Stimulated activated CD4-positive, alpha-beta T cell treated with anti-CD3 and anti-CD28 coated beads, TNF-alpha, amount 100 ng/mL, for 48 hours (primary cell): Measurements from ENCODE around the gene SYNJ1.
"Not testable (repeated sequence)": the region's sequence is repeated elsewhere in the genome, so short reads cannot be mapped to it uniquely, and the experiment has no call there.

Experiments used
- DNase-seq, 3 donors: peaks; one replicate each; pipeline ENCODE4 v3.0.0-alpha.2; 2020; ENCODE audit warnings: low read depth in 3 of 3

Gene SYNJ1

DNA sequence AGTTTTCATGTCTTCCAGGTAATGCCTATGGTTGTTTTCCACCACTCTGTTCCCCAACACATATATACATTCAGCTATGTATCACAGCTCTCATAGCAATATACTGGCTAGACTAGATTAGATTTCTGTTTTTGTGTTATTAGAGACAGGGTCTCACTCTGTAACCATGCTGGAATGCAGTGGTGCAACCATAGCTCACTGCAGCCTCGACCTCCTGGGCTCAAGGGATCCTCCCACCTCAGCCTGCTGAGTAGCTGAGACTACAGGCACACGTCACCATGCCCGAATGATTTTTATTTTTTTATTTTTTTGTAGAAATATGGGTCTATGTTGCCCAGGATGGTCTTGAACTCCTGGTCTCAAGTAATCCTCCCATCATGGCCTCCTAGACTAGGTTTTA is 37.7 kb downstream of the SYNJ1 start:
- no peak for DNase-seq

DNA sequence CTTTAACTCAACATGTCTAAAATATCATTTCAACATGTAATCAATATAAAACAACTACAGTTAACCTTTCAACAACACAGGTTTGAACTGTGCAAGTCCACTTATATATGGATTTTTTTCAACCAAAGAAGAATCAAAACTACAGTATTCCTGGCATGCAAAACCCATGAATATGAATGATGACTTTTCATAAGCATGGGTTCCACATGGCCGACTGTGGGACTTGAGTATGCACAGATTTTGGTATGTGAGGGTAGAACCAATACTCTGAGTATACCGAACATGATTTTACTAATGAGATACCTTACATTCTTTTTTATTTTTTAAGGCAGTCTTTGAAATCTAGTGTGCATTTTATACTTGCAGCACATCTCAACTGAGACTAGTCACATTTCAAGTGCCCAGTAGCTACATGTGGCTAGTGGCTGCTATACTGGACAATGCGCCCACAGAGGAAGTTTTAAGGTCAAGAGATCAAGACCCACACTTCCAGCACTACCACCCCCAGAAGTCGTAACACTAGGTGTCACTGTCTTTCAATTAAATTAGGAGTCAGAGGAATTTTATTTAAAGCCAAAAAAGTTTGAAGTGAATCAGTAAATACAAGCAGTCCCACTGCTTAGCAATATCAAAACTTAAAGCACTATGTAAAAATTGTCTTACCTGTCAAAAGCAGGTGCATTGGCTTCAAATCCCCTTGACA is 40.0 kb downstream of the SYNJ1 start:
- no peak for DNase-seq

DNA sequence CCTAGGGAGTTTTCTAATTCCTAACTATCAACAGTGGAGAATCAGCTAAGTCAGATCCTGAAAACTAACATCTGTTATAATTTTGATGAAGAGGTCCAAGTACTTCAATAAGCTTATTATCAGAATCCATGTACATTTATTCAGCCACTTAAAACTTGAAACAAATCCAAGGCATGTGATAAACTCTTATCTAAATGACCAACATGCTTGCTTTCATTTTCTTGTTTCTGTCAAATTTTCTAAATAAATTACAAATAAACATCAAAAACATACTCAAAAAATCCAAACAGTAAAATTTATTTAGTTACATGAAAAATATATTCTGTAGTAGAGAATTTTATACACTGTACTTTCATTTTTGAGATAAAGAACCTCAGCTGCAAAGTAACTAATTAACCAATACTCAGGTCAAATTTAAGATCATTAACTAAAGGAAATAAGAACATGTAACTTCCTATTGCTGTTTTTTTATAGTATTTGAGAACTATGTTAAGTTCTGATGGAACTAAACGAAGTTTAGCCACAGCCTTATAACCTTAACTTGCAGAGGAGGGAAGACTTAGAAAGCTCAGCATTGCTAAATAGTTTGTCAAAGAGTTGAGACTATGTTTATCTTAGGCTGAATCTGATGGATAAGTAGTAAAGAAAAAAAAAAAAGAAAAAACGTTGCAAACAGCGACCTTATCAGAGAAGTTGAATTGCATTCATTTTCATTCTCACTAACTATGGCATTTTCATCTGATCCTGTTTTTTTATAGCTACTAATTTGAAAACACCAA is 44.9 kb downstream of the SYNJ1 start:
- DNase-seq = no peak

DNA sequence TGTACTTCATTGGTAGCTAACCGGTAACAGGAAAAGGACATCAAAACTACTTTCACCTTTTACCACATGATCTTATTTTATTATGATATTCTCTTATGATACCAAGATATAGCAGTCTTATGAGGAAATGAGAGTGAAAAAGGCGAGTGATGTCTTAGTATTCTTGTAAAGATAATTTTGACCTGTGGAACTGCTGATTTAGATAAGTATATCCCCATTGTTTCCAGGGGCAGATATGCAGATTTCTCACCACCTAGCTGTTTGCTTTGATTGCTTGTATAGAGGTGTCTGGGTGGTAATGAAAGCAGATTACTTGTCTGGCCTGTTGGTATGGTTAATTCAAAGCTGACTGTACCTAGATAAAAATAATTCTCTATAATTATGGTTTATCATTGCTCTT is 53.1 kb downstream of the SYNJ1 start:
- DNase-seq = no peak

DNA sequence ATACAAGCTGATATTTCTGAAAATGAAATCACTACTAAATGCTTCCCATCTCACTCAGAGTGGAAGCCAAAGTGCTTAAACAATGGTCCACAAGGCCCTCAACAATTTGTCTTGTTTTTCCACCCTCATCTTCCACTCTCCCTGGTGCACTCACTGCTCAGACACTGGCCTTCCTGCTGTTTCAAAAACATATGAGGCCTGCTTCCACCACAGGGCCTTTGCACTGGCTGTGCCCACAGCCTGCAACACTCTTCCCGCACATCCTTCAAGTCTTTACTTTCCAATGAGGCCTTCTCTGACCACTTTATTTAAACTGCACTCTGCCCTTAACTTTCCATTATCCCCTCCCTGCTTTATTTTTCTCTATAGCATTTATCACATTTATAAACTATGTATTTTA is 53.8 kb downstream of the SYNJ1 start:
- no peak for DNase-seq

DNA sequence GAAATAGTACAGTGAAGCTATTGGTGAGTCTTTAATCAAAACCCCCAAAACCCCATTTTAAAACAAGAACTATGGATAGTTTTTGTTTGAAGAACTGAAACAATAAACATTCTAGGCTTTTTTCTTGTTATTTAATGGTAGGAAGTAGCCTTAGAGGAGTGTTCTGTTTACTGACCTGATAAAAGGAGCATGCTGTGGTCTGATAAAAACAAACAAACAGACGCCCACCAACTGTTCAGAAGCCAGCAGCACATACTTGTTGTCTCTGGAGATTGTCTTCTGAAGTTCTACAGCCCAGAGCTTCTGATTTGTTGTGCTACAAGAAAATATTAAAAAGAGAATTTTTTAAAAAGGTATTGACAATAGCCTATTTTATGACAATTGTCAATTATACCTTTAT is 61.6 kb downstream of the SYNJ1 start:
- DNase-seq = no peak

DNA sequence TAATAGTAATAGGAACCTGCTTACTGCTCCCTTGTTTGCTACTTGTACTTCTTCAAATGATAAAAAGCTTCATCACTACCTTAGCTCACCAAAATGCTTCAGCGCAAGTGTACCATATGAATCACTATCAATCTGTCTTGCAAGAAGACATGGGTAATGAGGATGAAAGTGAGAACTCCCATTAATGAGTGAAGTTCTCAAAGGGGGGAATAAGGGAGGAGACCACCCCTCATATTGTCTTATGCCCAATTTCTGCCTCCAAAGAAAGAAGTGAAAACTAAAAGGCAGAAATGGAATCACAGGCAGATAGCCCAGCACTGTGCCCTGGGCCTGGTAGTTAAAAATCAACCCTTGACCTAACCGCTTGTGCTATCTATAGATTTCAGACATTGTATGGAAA is 63.7 kb downstream of the SYNJ1 start:
- not testable (repeated sequence) for DNase-seq

DNA sequence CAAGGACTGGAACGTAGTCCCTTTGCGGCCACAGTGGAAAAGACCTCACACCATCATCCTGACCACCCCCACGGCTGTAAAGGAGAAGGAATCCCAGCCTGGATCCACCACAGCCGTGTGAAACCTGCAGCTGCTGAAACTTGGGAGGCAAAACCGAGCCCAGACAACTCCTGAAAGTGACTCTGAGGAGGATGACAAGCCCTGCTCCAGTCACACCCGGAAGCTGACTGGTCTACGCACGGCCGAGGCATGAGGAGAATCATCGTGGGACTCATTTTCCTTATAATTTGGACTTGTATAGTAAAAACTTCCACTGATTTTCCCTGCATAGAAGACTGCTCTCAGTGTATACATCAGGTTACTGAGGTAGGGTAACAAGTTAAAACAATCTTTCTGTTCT is 65.8 kb downstream of the SYNJ1 start:
- not testable (repeated sequence) for DNase-seq

DNA sequence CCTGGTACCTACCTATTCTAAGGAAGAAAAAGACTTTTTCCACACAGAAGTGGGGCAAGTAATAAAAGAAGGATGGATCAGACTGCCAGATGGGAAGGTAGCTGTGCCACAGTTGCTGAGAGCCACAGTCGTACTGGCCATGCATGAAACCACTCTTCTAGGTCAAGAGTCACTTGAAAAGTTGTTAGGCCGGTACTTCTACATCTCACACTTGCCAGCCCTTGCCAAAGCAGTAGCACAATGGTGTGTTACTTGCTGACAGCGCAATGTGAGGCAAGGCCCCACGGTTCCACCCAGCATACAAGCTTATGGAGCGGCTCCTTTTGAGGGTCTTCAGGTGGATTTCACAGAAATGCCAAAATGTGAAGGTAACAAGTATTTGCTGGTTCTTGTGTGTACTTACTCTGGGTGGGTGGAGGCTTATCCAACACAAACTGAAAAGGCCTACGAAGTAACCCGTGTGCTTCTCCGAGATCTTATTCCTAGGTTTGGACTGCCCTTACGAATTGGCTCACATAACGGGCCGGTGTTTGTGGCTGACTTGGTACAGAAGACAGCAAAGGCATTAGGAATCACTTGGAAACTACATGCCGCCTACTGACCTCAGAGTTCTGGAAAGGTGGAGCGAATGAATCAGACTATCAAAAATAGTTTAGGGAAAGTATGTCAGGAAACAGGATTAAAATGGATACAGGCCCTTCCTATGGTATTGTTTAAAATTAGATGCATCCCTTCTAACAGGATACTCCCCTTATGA is 66.6 kb downstream of the SYNJ1 start:
- not testable (repeated sequence) for DNase-seq

DNA sequence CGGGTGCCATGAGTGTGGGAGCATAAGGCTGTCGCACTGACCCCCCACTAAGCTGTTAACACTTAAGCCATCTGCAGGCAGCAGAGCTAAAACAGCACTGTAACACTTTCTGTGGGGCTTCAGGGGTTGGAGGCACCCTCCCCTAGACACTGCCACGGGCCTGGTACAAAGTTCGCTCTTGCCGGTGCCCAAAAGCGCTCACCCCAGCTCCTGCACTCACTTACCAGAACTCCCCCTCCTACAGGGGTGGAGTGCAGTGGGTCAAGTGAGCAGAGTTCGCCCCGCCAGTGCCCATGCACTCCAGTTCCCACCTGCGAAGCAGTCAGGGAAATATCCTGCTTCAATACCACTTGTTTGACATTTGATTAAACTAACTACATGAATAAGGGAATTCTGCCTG is 69.3 kb downstream of the SYNJ1 start:
- DNase-seq = no peak

DNA sequence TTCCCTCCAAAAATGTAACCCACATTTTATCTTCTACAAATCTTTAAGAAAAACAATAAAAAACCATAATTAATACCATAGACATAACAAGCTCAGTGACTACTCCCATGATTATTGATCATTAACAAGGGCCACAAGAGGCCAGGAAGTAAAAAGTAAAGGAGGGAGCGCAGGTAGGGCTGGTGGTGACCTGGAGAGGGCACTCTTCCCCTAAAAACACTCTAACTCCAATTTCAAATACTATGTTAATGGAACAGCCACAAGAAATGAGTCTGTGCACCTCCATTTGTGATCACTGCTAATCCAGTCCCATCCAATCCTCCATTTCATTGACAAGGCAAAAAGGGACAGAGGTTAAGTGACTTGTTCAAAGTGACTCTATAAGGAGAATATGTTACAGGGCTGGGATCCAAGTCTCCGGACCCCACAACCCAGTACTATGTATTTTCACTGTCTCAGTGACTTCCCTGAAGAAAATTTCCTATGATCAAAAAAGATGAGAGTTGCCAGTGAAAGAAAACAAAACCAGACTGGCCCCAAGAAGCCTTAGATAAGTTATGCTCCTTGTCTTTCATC is 74.4 kb downstream of the SYNJ1 start:
- peak in 1 of 3 donors; percentile 19 for DNase-seq

DNA sequence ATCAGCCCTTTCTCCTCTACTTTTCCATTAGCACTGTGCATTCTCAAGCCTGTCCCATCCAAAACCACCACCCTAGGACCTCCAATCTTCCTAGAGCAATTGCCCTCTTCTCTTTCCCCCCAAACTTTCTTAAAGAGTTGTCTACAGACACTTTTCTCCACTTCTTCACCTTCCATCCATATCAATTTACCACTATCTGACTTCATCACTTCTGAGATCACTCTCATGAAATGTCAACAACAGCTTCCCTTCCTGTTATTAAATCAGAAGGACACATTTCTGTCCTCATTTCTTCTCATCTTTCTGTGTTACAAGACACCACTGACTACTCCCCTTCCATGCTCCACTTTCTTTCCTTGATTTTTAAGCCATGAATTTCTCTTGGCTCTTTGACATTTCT is 79.6 kb downstream of the SYNJ1 start:
- no peak for DNase-seq

DNA sequence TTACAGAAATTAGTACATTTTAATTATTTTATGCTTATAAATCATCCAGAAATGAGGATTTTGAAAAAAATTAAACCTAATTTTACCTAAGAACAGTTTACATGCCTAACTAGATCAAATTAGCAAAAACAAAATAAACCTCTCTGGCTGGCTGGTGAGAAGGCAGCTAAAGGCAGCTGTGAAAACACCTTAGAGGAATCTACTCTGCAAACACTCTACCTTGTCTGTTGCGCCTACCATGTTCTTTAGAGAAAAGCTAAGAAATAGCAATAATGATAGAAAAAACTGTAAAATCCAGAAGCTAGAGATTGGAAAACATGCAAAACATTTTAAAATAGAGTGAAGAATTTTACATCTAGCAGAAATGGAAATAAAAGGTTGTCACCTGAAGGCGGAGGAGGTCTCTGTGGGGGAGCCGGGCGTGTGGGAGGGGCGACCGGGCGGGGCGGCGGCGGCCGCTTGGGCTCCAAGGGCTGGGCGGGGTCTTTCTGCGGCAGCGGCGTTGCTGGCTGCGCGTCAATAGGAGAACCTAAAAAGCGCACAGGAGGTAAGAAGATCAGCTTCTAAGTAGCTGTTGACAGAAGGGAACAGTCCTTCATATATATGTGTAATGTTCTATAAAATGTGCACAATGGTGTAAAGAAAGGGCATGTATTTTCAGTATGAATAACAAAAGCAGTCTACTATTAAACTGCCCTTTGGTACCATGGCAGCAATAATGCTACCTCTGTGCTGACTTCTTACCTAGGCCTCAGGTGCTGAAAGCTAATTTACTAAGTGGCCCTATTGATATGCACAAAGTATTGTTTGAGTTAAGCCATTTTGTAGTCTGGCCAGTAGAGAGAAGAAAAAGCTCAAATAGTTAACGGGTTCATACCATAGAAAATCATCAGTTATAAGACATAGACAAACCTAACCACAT is 82.3 kb downstream of the SYNJ1 start:
- DNase-seq = no peak

DNA sequence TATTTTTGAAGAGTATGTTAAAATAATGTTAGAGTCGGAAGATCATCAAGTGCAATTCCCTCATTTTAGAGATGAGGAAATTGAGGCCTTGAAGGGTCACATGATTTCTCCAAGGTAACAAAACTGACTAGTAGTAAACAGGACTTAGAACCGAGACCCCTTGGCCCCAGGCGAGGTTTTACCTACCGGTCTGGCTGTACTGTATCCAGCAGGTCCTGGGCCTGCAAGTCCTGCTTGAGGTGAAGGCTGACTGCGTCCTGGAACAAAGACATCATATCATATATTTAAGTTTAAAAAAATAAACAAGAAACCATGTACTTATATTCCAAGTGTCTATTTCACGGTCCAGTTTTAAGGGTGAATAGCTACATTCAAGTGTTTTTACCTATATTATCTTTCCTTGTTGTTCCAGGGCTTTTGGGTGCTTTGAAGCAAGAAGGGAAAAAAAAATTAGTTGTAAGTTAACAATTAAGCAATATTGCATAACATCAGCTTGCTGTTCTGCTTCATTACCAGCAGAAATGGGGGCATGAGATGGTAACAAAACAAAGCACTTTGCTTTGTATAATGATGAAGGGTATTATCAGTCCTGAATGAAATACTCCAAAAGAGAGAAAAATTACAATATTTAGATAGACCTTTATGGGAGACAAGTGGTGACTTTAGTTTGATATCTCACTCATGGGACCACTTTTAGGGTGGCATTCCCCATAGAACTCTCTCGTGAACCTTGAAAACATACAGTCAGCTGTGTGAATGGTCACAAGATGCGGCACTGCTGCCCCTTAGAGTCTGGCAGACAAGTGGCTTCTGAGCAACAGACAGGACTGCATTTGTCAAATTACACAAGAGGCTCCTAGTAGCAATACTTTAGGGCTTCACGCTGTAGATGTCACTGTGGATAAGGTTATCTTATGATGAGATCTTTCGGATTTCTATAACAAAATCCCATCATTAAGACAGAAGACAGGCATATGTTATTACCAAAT is 85.8 kb downstream of the SYNJ1 start:
- no peak for DNase-seq

DNA sequence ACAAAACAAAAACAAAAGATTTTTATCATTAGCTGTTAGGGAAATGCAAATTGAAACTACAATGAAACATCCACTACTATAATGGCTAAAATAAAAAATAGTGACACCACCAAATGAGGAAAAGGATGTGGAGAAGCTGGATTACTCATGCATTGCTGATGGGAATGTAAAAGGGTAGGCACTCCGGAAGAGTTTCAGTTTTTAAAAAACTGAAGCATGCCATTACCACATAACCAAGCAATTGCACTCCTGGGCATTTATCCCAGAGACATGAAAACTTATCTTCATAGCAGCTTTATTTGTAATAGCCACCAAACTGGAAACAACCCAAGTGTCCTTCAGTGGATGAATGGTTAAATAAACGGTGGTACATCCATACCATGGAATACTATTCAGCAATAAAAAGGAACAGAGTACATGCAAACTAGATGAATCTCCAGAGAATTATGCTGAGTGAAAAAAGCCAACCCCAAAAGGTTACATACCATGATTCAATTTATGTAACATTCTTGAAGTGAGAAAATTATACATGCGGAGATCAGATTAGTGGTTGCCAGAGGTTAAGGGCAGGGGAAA is 101.1 kb downstream of the SYNJ1 start:
- DNase-seq = no peak

DNA sequence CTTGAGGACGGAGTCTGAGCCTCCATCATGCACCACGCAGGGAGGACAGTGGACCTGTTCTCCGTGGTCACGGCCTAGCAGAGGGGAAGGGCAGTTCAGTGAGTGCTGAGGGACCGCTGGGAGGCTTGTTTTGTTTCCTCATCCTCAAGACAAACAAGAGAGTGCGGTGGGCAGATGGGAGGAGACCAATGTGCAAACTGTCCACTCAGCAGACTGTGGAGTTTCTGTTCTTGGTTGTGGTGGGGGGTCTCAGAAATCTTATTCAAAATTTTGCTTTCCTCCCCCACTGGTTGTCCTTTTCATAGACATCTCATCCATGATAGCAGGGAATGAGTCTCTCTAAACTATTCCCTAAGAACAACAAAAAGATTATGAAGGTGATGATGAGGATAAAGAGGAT is 109.6 kb downstream of the SYNJ1 start:
- DNase-seq = not testable (repeated sequence)

DNA sequence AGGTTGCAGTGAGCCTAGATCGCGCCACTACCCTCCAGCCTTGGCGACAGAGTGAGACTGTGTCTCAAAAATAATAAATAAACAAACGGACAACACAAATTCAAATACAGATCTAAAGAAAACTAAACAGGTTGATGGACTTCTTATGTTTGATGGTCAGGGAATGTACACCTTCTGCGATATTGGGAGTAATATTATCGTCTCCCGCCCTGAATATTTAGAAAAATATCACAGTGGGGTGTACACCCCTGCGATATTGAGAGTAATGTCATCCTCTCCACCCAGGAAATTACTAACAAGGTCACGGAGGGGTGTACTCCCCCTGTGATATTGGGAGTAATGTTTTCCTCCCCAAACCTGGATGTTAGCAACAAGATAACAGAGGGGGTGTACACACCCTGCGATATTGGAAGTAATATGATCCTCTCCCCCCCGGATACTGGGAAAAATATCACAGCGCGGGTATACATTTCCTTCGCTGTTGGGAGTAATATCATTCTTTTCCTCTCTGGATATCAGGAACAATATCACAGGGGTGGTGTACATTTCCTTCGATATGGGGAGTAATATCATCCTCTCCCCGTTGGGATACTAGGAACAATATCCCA is 114.3 kb downstream of the SYNJ1 start:
- no peak for DNase-seq

DNA sequence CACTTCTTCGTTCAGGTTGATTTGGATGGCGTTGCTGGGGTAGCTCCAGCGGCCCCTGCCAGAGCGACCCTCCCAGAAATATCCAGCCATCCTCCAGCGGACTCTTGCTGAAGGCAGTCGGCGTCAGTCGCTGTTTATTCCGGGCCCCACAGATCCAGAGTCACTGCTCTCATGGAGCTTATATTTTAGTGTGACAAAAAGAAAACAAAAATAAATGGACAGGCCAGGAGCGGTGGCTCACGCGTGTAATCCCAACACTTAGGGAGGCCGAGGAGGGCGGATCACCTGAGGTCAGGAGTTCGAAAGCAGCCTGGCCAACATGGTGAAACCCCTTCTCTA is 114.8 kb downstream of the SYNJ1 start:
- no peak for DNase-seq
